ENCODE results near the gene EVL. TPM values are rescaled to one million over a fixed set of nuclear protein-coding genes. Genes with fewer than 3 reads are reported as not detected.

The EVL gene
- polyA plus RNA-seq, 3 donors: 143 to 178 (median 162) TPM

Other genes starting within 250 kb of the EVL start
- 10 to 100 TPM in 2 of 3 donors, 1 to 10 TPM in 1; 8.7 to 10.9 (median 10.4) TPM for gene DEGS2, start 94.2 kb downstream of the EVL start, polyA plus RNA-seq (ENCODE audit: insufficient read length in 3 of 3)
- 100 to 1,000 TPM; 126 to 129 (median 126) TPM for gene YY1, start 173.7 kb downstream of the EVL start, polyA plus RNA-seq (ENCODE audit: insufficient read length in 3 of 3)
- 100 to 1,000 TPM in 1 of 3 donors, 10 to 100 TPM in 2; 56.1 to 113 (median 98.0) TPM for gene SLC25A29, start 241.0 kb downstream of the EVL start, polyA plus RNA-seq (ENCODE audit: insufficient read length in 3 of 3)

All from renal pelvis (tissue), 3 donors.